Smooth muscle cell (in vitro differentiated cells): ENCODE measurements around the gene LMTK2. TPM values are rescaled to one million over a fixed set of nuclear protein-coding genes. Genes with fewer than 3 reads are reported as not detected.

Experiments used
- DNase-seq: peaks from one replicate; lab custom pipeline; 2025; ENCODE audit not compliant: unreplicated experiment; lab: John Stamatoyannopoulos, UW
- H2AFZ ChIP-seq: fragments of 200-600 bp; sonication (generic); 2 replicates; pipeline ENCODE4 v1.6.0; 2016; ENCODE audit warnings: antibody characterized with exemption, low read depth, mild to moderate bottlenecking
- H3F3A ChIP-seq: fragments of 200-600 bp; sonication (generic); 2 replicates; pipeline ENCODE4 v1.6.0; 2017; ENCODE audit warnings: antibody characterized with exemption, low read depth
- H3K27ac ChIP-seq: fragments of 200-600 bp; sonication (generic); 2 replicates; pipeline ENCODE4 v1.5.1; 2016; ENCODE audit warnings: low read depth, mild to moderate bottlenecking
- H3K27me3 ChIP-seq: fragments of 200-600 bp; sonication (generic); 2 replicates; pipeline ENCODE4 v1.6.1; 2016; ENCODE audit warnings: low read depth, mild to moderate bottlenecking
- H3K36me3 ChIP-seq: fragments of 200-600 bp; sonication (generic); 2 replicates; pipeline ENCODE4 v1.5.1; 2016; ENCODE audit warnings: low read depth
- H3K4me1 ChIP-seq: fragments of 200-600 bp; sonication (generic); 2 replicates; pipeline ENCODE4 v1.5.1; 2016; ENCODE audit warnings: low read depth
- H3K4me2 ChIP-seq: fragments of 200-600 bp; sonication (generic); 2 replicates; pipeline ENCODE4 v1.6.0; 2016; ENCODE audit warnings: mild to moderate bottlenecking
- H3K4me3 ChIP-seq: fragments of 200-600 bp; sonication (generic); 2 replicates; pipeline ENCODE4 v1.5.1; 2016; ENCODE audit warnings: mild to moderate bottlenecking
- H3K79me2 ChIP-seq: fragments of 200-600 bp; sonication (generic); 2 replicates; pipeline ENCODE4 v1.6.0; 2016; ENCODE audit warnings: low read depth, mild to moderate bottlenecking
- H3K9ac ChIP-seq: fragments of 200-600 bp; sonication (generic); 2 replicates; pipeline ENCODE4 v1.6.0; 2016; ENCODE audit warnings: low read depth
- H3K9me3 ChIP-seq: fragments of 200-600 bp; sonication (generic); replicated peaks from 2 replicates; pipeline ENCODE4 v1.5.1; 2016; ENCODE audit warnings: low read depth
- H4K20me1 ChIP-seq: fragments of 200-600 bp; sonication (generic); 2 replicates; pipeline ENCODE4 v1.6.0; 2016; ENCODE audit warnings: low read depth
- CTCF ChIP-seq: fragments of 200-600 bp; sonication (generic); IDR thresholded peaks from 2 replicates; pipeline ENCODE4 v1.5.1; 2017; ENCODE audit warnings: borderline replicate concordance, mild to moderate bottlenecking, antibody characterized with exemption; ENCODE audit not compliant: insufficient read depth, poor library complexity, severe bottlenecking
- WGBS: methylation state at CpG from one replicate; pipeline ENCODE4 v1.1.7; 2016; ENCODE audit warnings: low lambda C conversion rate; 5-methylcytosine and 5-hydroxymethylcytosine counted together
- polyA plus RNA-seq: library from polyadenylated mRNA; unstranded; fragments of >200 nt; fragmentation: Nextera tagmentation; extraction: Ambion mirVana; gene quantifications from 2 replicates; pipeline ENCODE4 v1.2.1, GENCODE V29; 2016
- total RNA-seq: library from RNA; depleted of rRNA; stranded (reverse); fragments of >200 nt; gene quantifications from 2 replicates; pipeline ENCODE4 v1.2.3, GENCODE V29; 2014

Gene LMTK2
- total RNA-seq (6.9 and 8.7 TPM in 2 replicates), polyA plus RNA-seq (3.0 and 3.7 TPM in 2 replicates)

GRCh38 chr7:98106647-98107312 lies at the start of gene LMTK2:
Gene LMTK2, plus strand, starts transcription at chr7:98106862. Its CDS starts 316 bp downstream, at chr7:98107178.
- peak within 1 kb of the TSS; percentile 83 for H3K9ac ChIP-seq
- H2AFZ ChIP-seq: peak within 1 kb of the TSS; percentile 94
- 1% methylated on average over 47 of the region's 75 CpGs for WGBS
- peak within 1 kb of the TSS; percentile 97 for H3K4me3 ChIP-seq
- H4K20me1 ChIP-seq: peaks cover 25% of the 10 kb centered on the region
- peak; percentile 88 for DNase-seq
- no peaks in the 10 kb centered on the region for H3F3A ChIP-seq
- peak; percentile 90 for TF ChIP-seq CTCF
- H3K4me2 ChIP-seq: peak within 1 kb of the TSS; percentile 97
- H3K27me3 ChIP-seq: no peaks in the 10 kb centered on the region
- peaks cover 10% of the 10 kb centered on the region for H3K4me1 ChIP-seq
- H3K36me3 ChIP-seq: no peaks in the 10 kb centered on the region
- peaks cover 28% of the 10 kb centered on the region for H3K79me2 ChIP-seq
- no peaks in the 10 kb centered on the region for H3K9me3 ChIP-seq
- peak within 1 kb of the TSS; percentile 68 for H3K27ac ChIP-seq

- Histone ChIP-seq H3K9ac (no peak overlapping the region), H3K9me3 (no peaks in the 10 kb centered on the region), H3K27me3 (peaks cover 11% of the 10 kb centered on the region), H2AFZ (no peak overlapping the region), H3K4me2 (no peak overlapping the region), H3K27ac (no peak overlapping the region), H3F3A (no peaks in the 10 kb centered on the region), H4K20me1 (peaks cover 3% of the 10 kb centered on the region), H3K4me3 (no peak overlapping the region), H3K4me1 (no peaks in the 10 kb centered on the region), H3K79me2 (no peaks in the 10 kb centered on the region), H3K36me3 (no peaks in the 10 kb centered on the region)
- no peak for TF ChIP-seq CTCF
- WGBS: 100% methylated on average over 2 of the region's 2 CpGs
- no peak for DNase-seq
Observed at GRCh38 chr7:98057157-98057556, 49.5 kb upstream of the LMTK2 start.

GRCh38 chr7:98058186-98058585 lies 48.5 kb upstream of the LMTK2 start:
- no peak for TF ChIP-seq CTCF
- DNase-seq: no peak
- Histone ChIP-seq H3K4me2 (no peak overlapping the region), H2AFZ (no peak overlapping the region), H3K27me3 (peaks cover 11% of the 10 kb centered on the region), H3K79me2 (no peaks in the 10 kb centered on the region), H3K9ac (no peak overlapping the region), H3K9me3 (no peaks in the 10 kb centered on the region), H3K4me1 (no peaks in the 10 kb centered on the region), H4K20me1 (peaks cover 3% of the 10 kb centered on the region), H3F3A (no peaks in the 10 kb centered on the region), H3K36me3 (no peaks in the 10 kb centered on the region), H3K27ac (no peak overlapping the region), H3K4me3 (no peak overlapping the region)
- WGBS: 83% methylated on average over 10 of the region's 10 CpGs

GRCh38 chr7:98064233-98064632 lies 42.4 kb upstream of the LMTK2 start:
- 97% methylated on average over 1 of the region's 1 CpG for WGBS
- Histone ChIP-seq H2AFZ (no peak overlapping the region), H3K27ac (no peak overlapping the region), H3F3A (no peaks in the 10 kb centered on the region), H3K9ac (no peak overlapping the region), H3K36me3 (no peaks in the 10 kb centered on the region), H4K20me1 (no peaks in the 10 kb centered on the region), H3K9me3 (no peaks in the 10 kb centered on the region), H3K4me3 (no peak overlapping the region), H3K27me3 (peaks cover 4% of the 10 kb centered on the region), H3K4me1 (no peaks in the 10 kb centered on the region), H3K4me2 (no peak overlapping the region), H3K79me2 (no peaks in the 10 kb centered on the region)
- TF ChIP-seq CTCF: no peak
- no peak for DNase-seq
